Astrocyte (in vitro differentiated cells and primary cell): Measurements from ENCODE around the gene POLH.

Experiments used
- CTCF ChIP-seq: IDR thresholded peaks from 2 replicates; pipeline ENCODE4 v1.5.1; 2011; ENCODE audit warnings: low read depth, mild to moderate bottlenecking, inconsistent platforms, low read length, moderate library complexity; ENCODE audit not compliant: insufficient read depth
- EZH2 ChIP-seq: IDR thresholded peaks from 2 replicates; pipeline ENCODE4 v1.6.1; 2012; ENCODE audit warnings: mild to moderate bottlenecking, low read length, inconsistent platforms; ENCODE audit not compliant: insufficient read depth

GRCh38 chr6:43575772-43576551, at the start of gene POLH, which contains the start of gene XPO5:
- no peak for TF ChIP-seq CTCF
- TF ChIP-seq EZH2, result no peak
